Measurements from ENCODE around the gene GAB1.
A peak's percentile ranks its signal among the peaks of the same experiment; 100 is the strongest.

GAB1 gene

GRCh38 chr4:143336781-143337599, at the start of gene GAB1:
Gene GAB1 (plus strand): TSS chr4:143336876. CDS start chr4:143337189, 313 bp downstream.
- peak; percentile 79 for DNase-seq (ENCODE audit: low spot score)

GRCh38 chr4:143287572-143287923, 49.1 kb upstream of the GAB1 start:
- peak; percentile 6 for DNase-seq (ENCODE audit: low spot score)

- no peak for DNase-seq (ENCODE audit: low spot score)
These were observed 48.5 kb upstream of the GAB1 start for GRCh38 chr4:143288171-143288570.

- DNase-seq (ENCODE audit: low spot score): no peak
These were observed 47.3 kb upstream of the GAB1 start for GRCh38 chr4:143289370-143289769.

- no peak for DNase-seq (ENCODE audit: low spot score)
These were observed 45.4 kb upstream of the GAB1 start for GRCh38 chr4:143291314-143291713.

GRCh38 chr4:143292858-143293257, 43.8 kb upstream of the GAB1 start:
- no peak for DNase-seq (ENCODE audit: low spot score)

GRCh38 chr4:143294310-143294709, 42.4 kb upstream of the GAB1 start:
- DNase-seq (ENCODE audit: low spot score): no peak

GRCh38 chr4:143294710-143295275, 41.9 kb upstream of the GAB1 start:
- DNase-seq (ENCODE audit: low spot score): no peak

- no peak for DNase-seq (ENCODE audit: low spot score)
These were observed 40.1 kb upstream of the GAB1 start for GRCh38 chr4:143296397-143297067.

- no peak for DNase-seq (ENCODE audit: low spot score)
These were observed 35.8 kb upstream of the GAB1 start for GRCh38 chr4:143300860-143301259.

GRCh38 chr4:143302536-143302935, 34.1 kb upstream of the GAB1 start:
- no peak for DNase-seq (ENCODE audit: low spot score)

- no peak for DNase-seq (ENCODE audit: low spot score)
These were observed 29.9 kb upstream of the GAB1 start for GRCh38 chr4:143306788-143307187.

GRCh38 chr4:143307531-143307930, 29.1 kb upstream of the GAB1 start:
- DNase-seq (ENCODE audit: low spot score): no peak

GRCh38 chr4:143308377-143308776, 28.3 kb upstream of the GAB1 start:
- no peak for DNase-seq (ENCODE audit: low spot score)

GRCh38 chr4:143311924-143312323, 24.8 kb upstream of the GAB1 start:
- no peak for DNase-seq (ENCODE audit: low spot score)

GRCh38 chr4:143313521-143313920, 23.2 kb upstream of the GAB1 start:
- DNase-seq (ENCODE audit: low spot score): no peak

GRCh38 chr4:143313996-143314395, 22.7 kb upstream of the GAB1 start:
- DNase-seq (ENCODE audit: low spot score): no peak

GRCh38 chr4:143320113-143320512, 16.6 kb upstream of the GAB1 start:
- no peak for DNase-seq (ENCODE audit: low spot score)

- no peak for DNase-seq (ENCODE audit: low spot score)
These were observed 9.9 kb upstream of the GAB1 start for GRCh38 chr4:143326735-143327134.

GRCh38 chr4:143329985-143330384, 6.7 kb upstream of the GAB1 start:
- no peak for DNase-seq (ENCODE audit: low spot score)

GRCh38 chr4:143335979-143336780, 496 bp upstream of the GAB1 start:
- peak; percentile 58 for DNase-seq (ENCODE audit: low spot score)

GRCh38 chr4:143337600-143338287, 1.1 kb downstream of the GAB1 start:
- DNase-seq (ENCODE audit: low spot score): peak; percentile 50
